Activated effector memory CD4-positive, alpha-beta T cell treated with anti-CD3 and anti-CD28 coated beads, Interleukin-2, amount 50 U/mL, for 16 hours (primary cell): ENCODE data around the gene CD8A.
A peak's percentile ranks its signal among the peaks of the same experiment; 100 is the strongest.

ENCODE experiments used
- DNase-seq: peaks from one replicate; pipeline ENCODE4 v3.0.0-alpha.2; 2020

Gene CD8A

GRCh38 chr2:86808315-86809161 is 17.8 kb upstream of the CD8A start:
- DNase-seq = peak; percentile 96

DNA sequence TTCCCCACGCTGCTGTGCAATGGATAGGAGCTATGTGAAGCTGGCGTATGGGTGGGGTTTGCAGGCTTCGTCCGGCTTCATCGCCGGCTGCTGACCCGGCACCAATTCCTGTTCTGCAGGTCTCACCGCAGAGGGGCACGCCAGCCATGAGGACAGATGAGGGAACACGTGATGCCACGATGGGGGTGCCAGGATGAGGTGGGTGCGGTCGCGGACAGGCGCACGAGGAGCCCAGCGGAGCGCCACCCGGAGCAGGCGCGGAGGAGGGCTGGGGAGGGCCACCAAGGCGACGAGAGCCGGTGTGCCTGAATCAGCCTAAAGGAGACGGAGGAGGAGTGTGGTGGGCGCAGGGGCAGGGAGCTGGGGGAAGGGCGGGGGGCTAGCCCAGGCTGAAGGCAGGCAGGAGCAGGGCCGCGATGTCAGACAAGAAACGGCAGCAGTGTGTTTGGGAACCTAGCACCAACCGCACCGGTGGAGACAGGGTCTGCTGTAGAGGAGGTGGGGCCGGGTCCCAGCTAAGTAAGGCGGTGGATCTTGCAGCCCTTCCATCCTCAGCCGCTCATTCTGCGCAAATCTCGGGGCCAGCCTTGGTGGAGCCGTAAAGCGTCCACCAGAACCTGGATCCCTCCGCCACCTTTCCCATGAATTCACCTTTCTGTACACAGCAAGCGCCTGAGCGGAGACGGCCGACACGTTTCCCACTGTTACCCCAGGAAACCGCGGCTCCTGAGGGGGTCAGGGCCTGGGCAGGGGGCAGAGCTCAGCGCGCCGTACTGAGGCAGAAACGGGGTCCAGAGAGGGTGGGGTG is 17.0 kb upstream of the CD8A start:
- peak; percentile 72 for DNase-seq

- DNase-seq = no peak
Measured at GRCh38 chr2:86807133-86807467, 16.4 kb upstream of the CD8A start.

- no peak for DNase-seq
Measured at GRCh38 chr2:86806059-86806857, 15.5 kb upstream of the CD8A start.

GRCh38 chr2:86800856-86801567 is 10.3 kb upstream of the CD8A start:
- no peak for DNase-seq

GRCh38 chr2:86794861-86795260 is 4.1 kb upstream of the CD8A start:
- DNase-seq = no peak

GRCh38 chr2:86793752-86794151 is 3.0 kb upstream of the CD8A start:
- no peak for DNase-seq

- DNase-seq = no peak
Measured at GRCh38 chr2:86791573-86791972, 860 bp upstream of the CD8A start.

DNA sequence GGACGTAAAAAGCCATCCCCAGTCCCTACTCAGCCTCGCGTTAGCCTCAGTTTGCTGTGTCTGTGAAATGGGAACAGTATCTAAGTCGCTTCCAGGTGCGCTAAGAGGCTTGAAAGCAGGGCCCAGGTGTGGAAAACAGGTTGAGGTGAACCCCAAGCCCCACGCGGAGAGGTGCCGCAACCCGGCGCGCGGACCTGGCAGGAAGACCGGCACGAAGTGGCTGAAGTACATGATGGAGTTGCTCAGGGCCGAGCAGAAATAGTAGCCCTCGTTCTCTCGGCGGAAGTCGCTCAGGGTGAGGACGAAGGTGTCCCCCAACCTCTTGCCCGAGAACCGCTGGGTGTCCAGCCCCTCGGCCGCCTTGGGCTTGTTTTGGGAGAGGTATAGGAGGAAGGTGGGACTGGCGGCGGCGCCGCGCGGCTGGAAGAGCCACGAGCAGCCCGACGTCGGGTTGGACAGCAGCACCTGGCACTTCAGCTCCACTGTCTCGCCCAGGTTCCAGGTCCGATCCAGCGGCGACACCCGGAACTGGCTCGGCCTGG is 508 bp downstream of the CD8A start:
- no peak for DNase-seq

DNA sequence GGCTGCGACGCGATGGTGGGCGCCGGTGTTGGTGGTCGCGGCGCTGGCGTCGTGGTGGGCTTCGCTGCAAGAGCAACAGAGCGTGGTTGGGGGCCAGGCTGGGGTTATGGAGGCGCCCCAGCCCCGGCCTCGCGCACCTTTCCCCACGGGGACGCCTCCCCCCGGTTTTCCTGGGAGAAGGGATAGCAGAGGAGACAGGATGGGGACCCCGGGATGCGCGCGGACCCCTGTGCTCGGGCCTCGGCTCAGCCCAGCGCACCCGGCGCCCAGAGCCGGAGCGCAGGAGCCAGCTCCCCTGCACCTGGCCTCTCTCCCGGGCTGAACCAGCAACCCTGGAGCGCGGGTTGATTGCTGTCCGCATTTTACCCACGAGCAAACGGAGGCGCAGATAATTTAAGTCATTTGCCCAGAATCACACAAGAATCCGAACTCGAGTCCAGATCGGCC is 1.0 kb downstream of the CD8A start:
- no peak for DNase-seq

DNA sequence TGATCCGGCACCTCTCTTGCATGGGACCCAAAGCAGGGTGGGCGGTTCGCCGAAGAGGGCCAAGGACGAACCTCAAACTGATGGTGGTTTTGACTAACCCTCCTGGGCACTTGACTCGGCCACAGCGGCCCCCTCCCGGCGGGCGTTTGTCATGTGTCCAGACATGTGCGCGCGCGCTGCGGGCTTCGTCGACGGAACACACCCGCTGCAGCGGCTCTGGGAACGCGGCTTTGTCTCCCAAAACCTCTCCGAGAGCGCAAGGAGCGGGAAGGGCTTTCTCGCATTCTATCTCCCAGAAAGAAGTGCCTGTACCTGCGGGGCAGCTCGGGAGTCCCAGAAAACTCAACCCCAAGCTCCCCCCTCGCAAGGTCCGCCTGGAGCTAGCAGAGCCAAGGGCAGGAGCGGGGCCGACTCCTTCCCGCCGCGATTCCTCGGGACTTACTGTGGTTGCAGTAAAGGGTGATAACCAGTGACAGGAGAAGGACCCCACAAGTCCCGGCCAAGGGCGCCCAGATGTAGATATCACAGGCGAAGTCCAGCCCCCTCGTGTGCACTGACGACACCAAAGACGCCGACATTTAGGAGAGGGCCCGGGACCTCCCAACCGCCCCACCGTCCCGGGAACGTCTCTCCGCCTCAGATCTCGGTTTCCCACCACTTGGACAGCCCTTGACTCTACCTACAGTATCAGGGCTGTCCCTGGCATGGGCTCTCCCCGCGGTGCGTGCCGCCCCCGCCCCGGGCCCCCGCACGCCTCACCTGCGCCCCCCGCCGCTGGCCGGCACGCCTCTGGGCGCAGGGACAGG is 1.6 kb downstream of the CD8A start:
- no peak for DNase-seq

DNA sequence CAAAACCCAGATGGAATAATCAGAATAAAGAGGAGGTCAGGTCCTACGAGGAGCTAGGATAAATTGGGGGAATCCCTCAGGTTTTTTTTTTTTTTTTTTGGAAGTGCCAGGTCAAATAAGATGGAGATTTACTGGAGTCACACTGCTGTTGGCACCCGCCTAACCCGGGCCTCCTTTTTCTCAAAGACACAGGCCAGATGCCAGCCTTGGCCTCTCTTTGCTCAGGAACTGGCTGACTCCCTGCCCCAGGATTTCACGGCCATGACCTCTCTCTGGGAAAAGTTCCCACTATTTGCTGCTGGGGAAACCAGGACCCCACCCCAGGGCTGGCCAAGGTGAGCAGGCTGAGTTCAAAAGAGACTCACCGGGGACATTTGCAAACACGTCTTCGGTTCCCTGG is 2.5 kb downstream of the CD8A start:
- DNase-seq = no peak

- DNase-seq = no peak
Measured at GRCh38 chr2:86787736-86788135, 3.0 kb downstream of the CD8A start.

DNA sequence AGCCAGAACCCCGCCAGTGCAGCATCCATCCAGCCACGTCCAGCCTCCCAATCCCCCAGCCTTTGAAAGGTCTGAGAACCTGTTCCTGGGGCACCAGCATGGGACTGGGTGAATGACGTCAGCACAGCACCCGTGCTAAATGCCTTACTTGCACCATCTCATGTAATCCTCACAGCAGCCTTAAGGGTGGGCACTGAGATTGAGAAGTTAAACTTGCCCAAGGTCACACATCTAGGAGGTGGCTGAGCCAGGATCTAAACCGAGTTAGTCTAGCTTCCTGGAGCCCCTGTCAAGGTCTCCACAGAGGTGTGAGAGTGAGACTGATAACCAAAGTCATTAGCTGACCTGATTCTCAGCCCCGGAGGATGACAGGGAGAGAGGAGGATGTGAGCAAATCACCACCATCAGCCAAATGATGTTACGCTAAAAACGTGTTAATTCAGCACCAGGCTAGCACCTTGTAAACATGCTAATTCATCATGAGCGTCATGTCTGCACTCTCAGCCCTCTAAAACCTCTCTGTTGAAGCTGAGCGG is 4.6 kb downstream of the CD8A start:
- no peak for DNase-seq

DNA sequence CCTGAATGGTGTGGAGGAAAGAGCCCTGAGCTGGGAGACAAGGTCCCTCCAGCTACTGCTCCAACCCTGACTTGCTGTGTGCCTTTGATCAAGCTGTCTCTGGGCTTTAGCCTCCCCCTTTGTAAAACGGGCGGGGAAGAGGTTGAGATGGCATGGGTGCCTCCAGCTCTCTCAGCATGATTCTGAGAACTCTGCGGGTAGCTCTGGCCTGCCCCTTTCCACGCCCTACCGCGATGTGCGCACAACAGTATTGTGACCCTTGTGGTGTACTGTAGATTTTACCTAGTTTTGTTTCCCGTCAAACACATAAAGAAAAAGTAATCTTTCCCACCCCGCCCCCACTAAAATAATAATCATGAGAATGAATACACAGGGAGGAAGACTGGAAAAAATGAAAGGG is 5.3 kb downstream of the CD8A start:
- no peak for DNase-seq

DNA sequence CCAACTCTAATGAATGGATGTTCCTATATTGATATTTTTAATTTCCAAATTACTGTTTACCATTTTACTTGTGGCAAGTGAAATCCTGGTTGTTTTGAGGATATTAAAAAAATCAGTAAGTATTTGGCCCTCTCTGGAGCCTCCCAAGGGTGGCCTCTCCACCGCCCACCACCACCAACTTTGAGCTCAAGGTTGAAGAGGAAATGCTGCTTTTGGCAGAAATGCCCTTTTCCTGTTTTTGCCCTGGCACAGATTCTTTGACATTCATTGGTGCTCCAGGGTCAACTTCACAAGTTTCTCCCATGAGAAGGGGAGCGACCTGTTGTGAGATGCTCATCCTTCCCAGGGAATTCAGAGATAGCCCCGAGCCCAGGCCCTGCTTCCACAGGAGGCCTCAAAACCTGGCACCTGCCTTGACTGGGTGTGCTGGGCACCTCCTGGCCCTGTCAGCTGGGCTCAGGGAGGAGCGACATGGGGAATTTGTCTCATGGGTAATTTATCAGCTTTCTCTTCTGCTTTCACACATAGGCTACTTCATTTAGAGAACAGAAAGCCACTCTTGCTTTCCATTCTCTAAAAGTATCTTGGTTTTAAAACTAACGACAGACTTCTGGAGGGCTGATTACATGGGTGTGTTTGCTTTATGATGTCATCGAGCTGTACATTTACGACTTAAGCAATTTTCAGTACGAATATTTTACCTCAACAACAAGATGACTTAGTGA is 6.9 kb downstream of the CD8A start:
- no peak for DNase-seq

DNA sequence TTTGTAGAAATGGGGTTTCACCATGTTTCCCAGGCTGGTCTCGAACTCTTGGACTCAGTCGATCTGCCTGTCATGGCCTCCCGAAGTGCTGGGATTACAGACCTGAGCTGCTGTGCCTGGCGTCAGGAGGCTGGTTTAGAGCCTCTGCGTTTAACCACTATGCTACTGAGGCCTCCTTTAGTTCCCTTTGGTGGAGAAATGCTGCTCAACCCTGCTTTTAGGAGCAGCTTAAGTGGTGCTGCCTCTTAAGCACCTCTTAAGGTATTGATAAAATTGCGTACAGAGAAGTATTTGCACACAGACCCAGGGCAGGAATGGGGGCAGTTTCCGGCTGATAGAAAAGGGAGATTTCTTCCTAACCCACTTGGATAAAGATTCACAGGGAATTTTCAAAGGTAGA is 8.0 kb downstream of the CD8A start:
- DNase-seq = no peak

DNA sequence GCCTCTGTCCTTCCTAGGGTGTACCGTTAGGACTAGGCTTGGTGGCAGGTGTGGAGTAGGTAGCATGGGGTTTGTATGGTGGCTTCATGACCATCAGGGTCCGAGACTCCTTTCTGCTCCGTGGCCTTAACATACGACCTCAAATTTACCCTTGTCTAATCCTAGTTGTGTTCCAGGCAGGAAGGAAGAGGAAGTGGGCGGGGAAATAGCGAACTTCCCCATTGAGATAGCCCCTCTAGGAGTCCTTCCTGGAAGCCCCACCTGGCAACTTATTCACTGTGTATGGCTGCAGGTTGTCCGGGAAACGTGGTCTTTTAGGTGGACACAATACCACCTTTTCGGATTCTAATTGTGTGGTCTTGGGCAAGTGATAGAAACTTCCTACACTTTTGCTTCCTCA is 9.3 kb downstream of the CD8A start:
- no peak for DNase-seq

DNA sequence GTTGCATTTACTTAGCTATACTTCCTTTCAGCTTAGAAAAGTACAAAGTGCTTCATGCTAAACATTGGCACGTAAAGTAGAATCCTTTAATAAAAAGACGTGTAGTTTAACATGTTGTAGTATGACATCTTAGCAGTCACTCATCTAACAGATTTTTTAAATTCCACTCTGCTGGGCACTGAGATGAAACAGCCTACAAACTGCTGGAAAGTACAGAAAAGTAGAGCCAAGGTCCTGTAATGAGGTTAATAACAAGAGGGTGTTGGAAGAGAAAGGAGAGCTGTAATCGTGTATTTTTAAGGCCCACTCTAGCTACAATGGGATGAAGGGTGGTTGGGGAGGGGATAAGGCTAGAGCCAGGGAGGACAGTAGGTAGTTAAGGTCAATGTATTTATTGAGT is 10.7 kb downstream of the CD8A start:
- DNase-seq = no peak

DNA sequence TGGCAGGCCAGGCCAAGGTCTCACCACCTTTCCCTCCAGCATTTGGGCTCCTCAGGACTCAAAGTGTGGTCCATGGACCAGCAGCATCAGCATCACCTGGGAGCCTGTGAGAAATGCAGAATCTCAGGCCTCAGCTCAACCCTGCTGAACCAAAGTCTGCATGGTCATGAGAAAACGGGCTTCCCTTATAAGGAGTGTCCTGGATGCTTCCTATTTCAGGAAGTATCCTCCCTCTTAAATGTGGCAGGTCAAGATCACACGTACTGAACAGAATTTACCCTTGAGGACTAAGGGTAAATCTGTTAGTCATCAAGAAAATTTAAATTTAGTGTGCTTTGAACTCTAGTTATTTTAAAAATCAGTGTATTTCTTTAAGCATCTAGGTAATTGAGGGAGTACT is 11.8 kb downstream of the CD8A start:
- no peak for DNase-seq

DNA sequence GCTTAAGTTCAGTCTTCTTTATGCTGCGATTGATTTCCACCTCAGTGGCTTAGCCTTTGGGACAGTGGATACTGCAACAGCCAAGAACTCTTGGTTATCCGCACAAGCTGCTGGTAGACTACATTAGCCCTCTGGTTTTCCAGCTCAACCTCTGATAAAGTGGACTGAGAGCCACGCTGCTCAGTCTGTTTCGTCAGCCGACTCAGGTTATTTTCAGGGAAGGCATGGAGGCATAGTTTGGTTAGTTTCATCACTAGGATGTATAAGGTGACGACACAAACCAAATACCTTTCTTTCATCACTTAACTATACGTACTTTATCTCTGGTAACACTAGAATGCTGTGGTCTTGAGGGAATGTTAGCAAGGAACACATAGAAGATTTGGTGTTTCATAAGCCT is 14.2 kb downstream of the CD8A start:
- no peak for DNase-seq
